ENCODE results near the gene RFX2. TPM values are rescaled to one million over a fixed set of nuclear protein-coding genes. Genes with fewer than 3 reads are reported as not detected.

Gene RFX2
- total RNA-seq, 2 donors from 2014 or later = 12.7 to 16.1 TPM

GRCh38 chr19:5949792-5950305, 160.5 kb downstream of the RFX2 start:
- Histone ChIP-seq H3K4me3 (no peak overlapping the region), H3K36me3 (no peaks in the 10 kb centered on the region), H3K27ac (peak overlapping the region; percentile 85 to 86), H3K4me1 (peaks cover 0 to 87% of the 10 kb centered on the region in 2 donors), H3K9me3 (no peaks in the 10 kb centered on the region), H3K27me3 (no peaks in the 10 kb centered on the region)
- no peak for TF ChIP-seq CTCF (IDR thresholded peaks at IDR 0.05)
- no peak for DNase-seq (ENCODE audit: low spot score)

- DNase-seq (ENCODE audit: low spot score) = no peak
- Histone ChIP-seq H3K27ac (peak overlapping the region; percentile 5 to 86), H3K4me1 (peaks cover 0 to 86% of the 10 kb centered on the region in 2 donors)
These were observed 161.3 kb downstream of the RFX2 start for GRCh38 chr19:5948752-5949564.

GRCh38 chr19:5947435-5947834, 162.9 kb downstream of the RFX2 start:
- no peaks in the 10 kb centered on the region for H3K27me3 ChIP-seq
- no peaks in the 10 kb centered on the region for H3K9me3 ChIP-seq
- peak overlapping the region in 1 of 2 donors; percentile 7 for H3K4me3 ChIP-seq
- DNase-seq (ENCODE audit: low spot score) = peak; percentile 82
- H3K27ac ChIP-seq = peak overlapping the region; percentile 61 to 86
- H3K36me3 ChIP-seq = no peaks in the 10 kb centered on the region
- peaks cover 0 to 84% of the 10 kb centered on the region in 2 donors for H3K4me1 ChIP-seq
- TF ChIP-seq CTCF (IDR thresholded peaks at IDR 0.05) = no peak

More at GRCh38 chr19:5948752-5949564, 161.3 kb downstream of the RFX2 start:
- no peaks in the 10 kb centered on the region for H3K9me3 ChIP-seq
- no peak overlapping the region for H3K4me3 ChIP-seq
- H3K36me3 ChIP-seq = no peaks in the 10 kb centered on the region
- H3K27me3 ChIP-seq = no peaks in the 10 kb centered on the region
- no peak for TF ChIP-seq CTCF (IDR thresholded peaks at IDR 0.05)

- H3K27me3 ChIP-seq = no peaks in the 10 kb centered on the region
- peaks cover 11% of the 10 kb centered on the region for H3K36me3 ChIP-seq
- H3K9me3 ChIP-seq = no peaks in the 10 kb centered on the region
- no peak overlapping the region for H3K27ac ChIP-seq
- TF ChIP-seq CTCF (IDR thresholded peaks at IDR 0.05) = no peak
- peaks cover 0 to 55% of the 10 kb centered on the region in 2 donors for H3K4me1 ChIP-seq
- no peak for DNase-seq (ENCODE audit: low spot score)
- no peak overlapping the region for H3K4me3 ChIP-seq
These were observed 166.7 kb downstream of the RFX2 start for GRCh38 chr19:5943623-5944022.

Other genes with a start within 250 kb of the RFX2 start
- not detected for gene FUT5, start 240.0 kb downstream of the RFX2 start, total RNA-seq
- gene NDUFA11, start 206.7 kb downstream of the RFX2 start, total RNA-seq = 100 to 1,000 TPM; 368 to 648 TPM
- gene VMAC, start 205.6 kb downstream of the RFX2 start, total RNA-seq = 1 to 10 TPM; 2.6 to 4.1 TPM
- 1 to 10 TPM; 4.5 to 7.3 TPM for gene CAPS, start 196.2 kb downstream of the RFX2 start, total RNA-seq
- 10 to 100 TPM; 53.6 to 54.7 TPM for gene RANBP3, start 132.4 kb downstream of the RFX2 start, total RNA-seq
- not detected for gene ACSBG2, start 25.2 kb upstream of the RFX2 start, total RNA-seq
- gene MLLT1, start 169.5 kb upstream of the RFX2 start, total RNA-seq = 10 to 100 TPM; 21.2 to 36.9 TPM
- under 1 TPM in 1 of 2 donors, not detected in 1; 0.24 TPM for gene ACER1, start 223.1 kb upstream of the RFX2 start, total RNA-seq